Caco-2 (cell line): ENCODE results near the gene FAM89A. TPM values are rescaled to one million over a fixed set of nuclear protein-coding genes. Genes with fewer than 3 reads are reported as not detected.

Experiments used
- BruUV-seq: library from RNA; stranded (reverse); fragments of 400-500 nt; replicated peaks from 2 replicates; lab custom pipeline; 2021; lab: Mats Ljungman, UMichigan
- CTCF ChIA-PET: fragments of 300-600 bp; sonication (Branson Sonifier 250); formaldehyde crosslinking; loops from one replicate; lab custom pipeline; 2022; ENCODE audit warnings: antibody characterized with exemption; lab: Charles Lee
- POLR2A ChIA-PET: fragments of 300-600 bp; sonication (Branson Sonifier 250); formaldehyde crosslinking; loops from one replicate; lab custom pipeline; 2022; ENCODE audit warnings: antibody characterized with exemption; lab: Charles Lee
- DNase-seq, 2 experiments: peaks; one replicate each; pipeline versions ENCODE4 v3.0.0 to v3.0.0-alpha.2; 2020 to 2022
- H3K27me3 ChIP-seq: replicated peaks from 2 replicates; pipeline ENCODE4 v1.6.0; 2011; ENCODE audit warnings: low read length; ENCODE audit not compliant: control insufficient read depth, insufficient read depth
- H3K36me3 ChIP-seq: 2 replicates; pipeline ENCODE4 v1.5.1; 2011; ENCODE audit warnings: low read length; ENCODE audit not compliant: control insufficient read depth, insufficient read depth
- H3K4me1 ChIP-seq: fragments of 250-450 bp; sonication (Bioruptor Pico); 2 replicates; pipeline ENCODE4 v1.5.1; 2020; ENCODE audit warnings: mild to moderate bottlenecking
- H3K4me3 ChIP-seq: 2 replicates; pipeline ENCODE4 v1.5.1; 2011; ENCODE audit warnings: low read depth, mild to moderate bottlenecking, control low read depth, low read length
- H3K9me3 ChIP-seq: fragments of 250-450 bp; sonication (Bioruptor Pico); 2 replicates; pipeline ENCODE4 v1.5.1; 2020; ENCODE audit warnings: mild to moderate bottlenecking, moderate library complexity
- H3K27ac Mint-ChIP-seq: one replicate; pipeline ENCODE4 v1.8.0; 2022; ENCODE audit warnings: mixed read lengths; ENCODE audit not compliant: unreplicated experiment
- H3K27me3 Mint-ChIP-seq: one replicate; pipeline ENCODE4 v1.8.0; 2022; ENCODE audit warnings: mixed read lengths; ENCODE audit not compliant: insufficient read depth, unreplicated experiment
- H3K36me3 Mint-ChIP-seq: one replicate; pipeline ENCODE4 v1.8.0; 2022; ENCODE audit warnings: mild to moderate bottlenecking, mixed read lengths; ENCODE audit not compliant: insufficient read depth, unreplicated experiment
- H3K4me1 Mint-ChIP-seq: one replicate; pipeline ENCODE4 v1.8.0; 2022; ENCODE audit warnings: low read depth, mixed read lengths; ENCODE audit not compliant: unreplicated experiment
- H3K4me3 Mint-ChIP-seq: one replicate; pipeline ENCODE4 v1.8.0; 2022; ENCODE audit warnings: mild to moderate bottlenecking, moderate library complexity, mixed read lengths; ENCODE audit not compliant: unreplicated experiment
- H3K9me3 Mint-ChIP-seq: one replicate; pipeline ENCODE4 v1.8.0; 2022; ENCODE audit warnings: mixed read lengths; ENCODE audit not compliant: unreplicated experiment
- intact Hi-C: fragments of 100-400 bp; cut with micrococcal nuclease; formaldehyde crosslinking; loops from one replicate; pipeline ENCODE4 v1.10.0; 2022; ENCODE audit not compliant: unreplicated experiment
- total RNA-seq: library from RNA; stranded (reverse); gene quantifications from 2 replicates; pipeline ENCODE4 v1.2.3, GENCODE V29; 2022
- TF ChIP-seq, protein P1 (sequence below), 2 experiments: fragments of 200-600 bp in 1 of 2; IDR thresholded peaks; 1 replicate in 1 of 2; 2 replicates in 1 of 2; pipeline versions ENCODE4 v1.5.1 to v1.8.0; 2011 to 2022; ENCODE audit warnings: antibody characterized with exemption in 1 of 2, control low read depth in 1 of 2, inconsistent platforms in 1 of 2, low read depth in 1 of 2, low read length in 1 of 2, mild to moderate bottlenecking in 1 of 2, moderate library complexity in 1 of 2; ENCODE audit not compliant: insufficient read depth in 1 of 2, severe bottlenecking in 1 of 2, unreplicated experiment in 1 of 2

FAM89A gene
- total RNA-seq, 1 experiment from 2014 or later = 44.2 TPM

DNA sequence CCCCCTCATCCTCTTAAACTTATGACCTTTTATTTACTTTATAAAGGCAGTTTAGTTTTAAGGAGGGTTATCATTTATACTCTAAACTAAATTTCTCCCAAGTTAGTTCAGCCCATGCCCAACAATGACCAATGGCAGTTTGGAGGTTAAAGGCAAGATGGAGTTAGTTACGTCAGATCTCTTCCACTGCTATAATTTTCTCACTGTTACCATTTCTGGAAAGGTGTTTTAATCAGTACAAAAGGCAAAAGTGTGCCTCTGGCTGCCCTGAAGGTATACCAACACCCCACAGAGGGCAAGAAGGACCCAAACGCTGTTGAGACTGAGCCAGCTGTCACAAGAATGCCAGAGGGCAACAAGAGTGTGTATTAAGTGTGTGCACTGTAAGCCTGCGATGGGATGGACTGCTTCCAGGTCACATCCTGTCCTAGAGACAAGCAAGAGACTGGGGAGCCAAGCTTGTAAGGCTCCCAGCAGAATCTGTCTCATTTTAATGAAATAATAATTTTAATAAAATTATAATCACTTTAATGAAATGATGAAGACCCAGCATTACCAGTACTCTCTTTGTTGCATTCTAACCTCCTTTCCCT is 32.5 kb upstream of the FAM89A start:
- intact Hi-C loops = no loop called here
- no TSS peak for BruUV-seq
- Mint-ChIP-seq H3K4me1 (no peaks in the 10 kb centered on the region), H3K9me3 (no peaks in the 10 kb centered on the region), H3K36me3 (no peaks in the 10 kb centered on the region), H3K27ac (no peak overlapping the region), H3K4me3 (no peak overlapping the region), H3K27me3 (no peaks in the 10 kb centered on the region)
- Histone ChIP-seq H3K4me1 (no peaks in the 10 kb centered on the region), H3K36me3 (no peaks in the 10 kb centered on the region), H3K27me3 (no peaks in the 10 kb centered on the region), H3K9me3 (no peaks in the 10 kb centered on the region), H3K4me3 (no peak overlapping the region)
- CTCF ChIA-PET = no interaction called here
- no peak for DNase-seq
- TF ChIP-seq, protein P1, sequence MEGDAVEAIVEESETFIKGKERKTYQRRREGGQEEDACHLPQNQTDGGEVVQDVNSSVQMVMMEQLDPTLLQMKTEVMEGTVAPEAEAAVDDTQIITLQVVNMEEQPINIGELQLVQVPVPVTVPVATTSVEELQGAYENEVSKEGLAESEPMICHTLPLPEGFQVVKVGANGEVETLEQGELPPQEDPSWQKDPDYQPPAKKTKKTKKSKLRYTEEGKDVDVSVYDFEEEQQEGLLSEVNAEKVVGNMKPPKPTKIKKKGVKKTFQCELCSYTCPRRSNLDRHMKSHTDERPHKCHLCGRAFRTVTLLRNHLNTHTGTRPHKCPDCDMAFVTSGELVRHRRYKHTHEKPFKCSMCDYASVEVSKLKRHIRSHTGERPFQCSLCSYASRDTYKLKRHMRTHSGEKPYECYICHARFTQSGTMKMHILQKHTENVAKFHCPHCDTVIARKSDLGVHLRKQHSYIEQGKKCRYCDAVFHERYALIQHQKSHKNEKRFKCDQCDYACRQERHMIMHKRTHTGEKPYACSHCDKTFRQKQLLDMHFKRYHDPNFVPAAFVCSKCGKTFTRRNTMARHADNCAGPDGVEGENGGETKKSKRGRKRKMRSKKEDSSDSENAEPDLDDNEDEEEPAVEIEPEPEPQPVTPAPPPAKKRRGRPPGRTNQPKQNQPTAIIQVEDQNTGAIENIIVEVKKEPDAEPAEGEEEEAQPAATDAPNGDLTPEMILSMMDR (IDR thresholded peaks at IDR 0.05; ENCODE audit: insufficient read depth in 1 of 2, low read depth in 1 of 2, low read length in 1 of 2, severe bottlenecking in 1 of 2, unreplicated experiment in 1 of 2) = no peak
- POLR2A ChIA-PET = no interaction called here

DNA sequence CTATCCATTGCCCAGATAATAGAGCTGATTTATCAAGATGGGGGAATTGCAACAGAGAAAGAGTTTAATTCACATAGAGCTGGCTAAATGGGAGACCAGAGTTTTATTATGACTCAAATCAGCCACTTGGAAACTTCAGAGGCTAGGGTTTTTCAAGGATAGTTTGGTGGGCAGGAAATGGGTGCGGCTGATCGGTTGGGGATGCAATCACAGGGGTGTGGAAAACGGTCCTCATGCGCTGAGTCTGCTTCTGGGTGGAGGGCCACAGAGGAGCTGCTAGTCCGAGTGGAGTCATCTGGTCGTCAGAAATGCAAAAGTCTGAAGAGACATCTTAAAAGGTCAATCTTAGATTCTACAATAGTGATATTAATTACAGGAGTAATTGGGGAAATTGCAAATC is 32.0 kb upstream of the FAM89A start:
- Mint-ChIP-seq H3K4me1 (no peaks in the 10 kb centered on the region), H3K9me3 (no peaks in the 10 kb centered on the region), H3K36me3 (no peaks in the 10 kb centered on the region), H3K4me3 (no peak overlapping the region), H3K27ac (no peak overlapping the region), H3K27me3 (no peaks in the 10 kb centered on the region)
- TF ChIP-seq, protein P1 (IDR thresholded peaks at IDR 0.05; ENCODE audit: insufficient read depth in 1 of 2, low read depth in 1 of 2, low read length in 1 of 2, severe bottlenecking in 1 of 2, unreplicated experiment in 1 of 2) = no peak
- Histone ChIP-seq H3K27me3 (no peaks in the 10 kb centered on the region), H3K36me3 (no peaks in the 10 kb centered on the region), H3K4me3 (no peak overlapping the region), H3K4me1 (no peaks in the 10 kb centered on the region), H3K9me3 (no peaks in the 10 kb centered on the region)
- ChIA-PET CTCF (no interaction called here), POLR2A (no interaction called here)
- no TSS peak for BruUV-seq
- intact Hi-C loops = no loop called here
- no peak for DNase-seq

DNA sequence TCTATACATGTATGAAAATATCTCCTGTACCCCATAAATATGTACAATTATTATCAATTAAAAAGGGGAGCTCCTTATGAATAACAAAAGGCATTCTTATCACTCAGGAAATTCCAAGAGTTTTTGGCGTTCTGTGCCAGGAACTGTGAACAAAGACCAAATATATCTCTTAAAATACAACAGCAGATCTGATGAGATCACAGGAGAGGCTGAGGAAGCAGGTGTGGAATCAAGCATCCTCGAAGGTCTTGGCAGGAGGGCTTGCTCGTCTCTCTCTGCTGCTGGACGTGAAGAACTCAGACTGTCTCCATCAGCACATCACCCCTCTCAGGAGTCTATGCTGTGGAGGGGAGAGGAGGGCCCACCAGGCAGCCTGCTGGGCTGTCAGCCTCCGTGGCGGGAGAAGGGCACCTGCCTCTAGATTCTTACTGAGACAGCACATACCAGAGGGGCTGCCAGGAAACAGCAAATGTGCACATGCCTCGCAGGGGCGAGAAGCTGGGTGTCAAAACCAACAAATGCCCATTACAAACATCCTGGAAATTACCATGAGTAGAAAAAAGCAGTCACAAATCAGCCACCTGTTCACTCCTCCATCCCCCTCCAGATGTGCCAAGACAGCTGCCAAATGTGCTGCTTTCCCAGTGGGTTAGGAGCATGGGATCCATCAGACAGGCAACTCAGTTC is 30.8 kb upstream of the FAM89A start:
- no peak for DNase-seq
- ChIA-PET CTCF (no interaction called here), POLR2A (no interaction called here)
- H3K27me3 ChIP-seq = no peaks in the 10 kb centered on the region
- Mint-ChIP-seq H3K27ac (no peak overlapping the region), H3K4me1 (peaks cover 5% of the 10 kb centered on the region), H3K36me3 (no peaks in the 10 kb centered on the region), H3K4me3 (no peak overlapping the region), H3K9me3 (no peaks in the 10 kb centered on the region), H3K27me3 (no peaks in the 10 kb centered on the region)
- no peaks in the 10 kb centered on the region for H3K9me3 ChIP-seq
- BruUV-seq = no TSS peak
- no peaks in the 10 kb centered on the region for H3K4me1 ChIP-seq
- no peaks in the 10 kb centered on the region for H3K36me3 ChIP-seq
- intact Hi-C loops = no loop called here
- no peak overlapping the region for H3K4me3 ChIP-seq
- TF ChIP-seq, protein P1 (IDR thresholded peaks at IDR 0.05; ENCODE audit: insufficient read depth in 1 of 2, low read depth in 1 of 2, low read length in 1 of 2, severe bottlenecking in 1 of 2, unreplicated experiment in 1 of 2) = no peak
